ENCODE results near the gene GGPS1. TPM values are rescaled to one million over a fixed set of nuclear protein-coding genes. Genes with fewer than 3 reads are reported as not detected.

The GGPS1 gene
- total RNA-seq, 2 donors from 2014 or later = 13.5 to 33.2 TPM

GRCh38 chr1:235341334-235341733 is 13.0 kb downstream of the GGPS1 start:
- Histone ChIP-seq H3K27ac (no peak overlapping the region), H3K27me3 (replicated peaks; ENCODE audit: insufficient read depth) (no peaks in the 10 kb centered on the region), H3K9me3 (no peaks in the 10 kb centered on the region), H3K4me1 (ENCODE audit: control insufficient read depth in 1 of 2, low read depth in 2 of 2) (peaks cover 0 to 5% of the 10 kb centered on the region in 2 donors), H3K4me3 (no peak overlapping the region), H3K36me3 (peaks cover 22% of the 10 kb centered on the region)
- ATAC-seq (ENCODE audit: insufficient number of reproducible peaks, low FRiP score, low read depth) = no peak
- TF ChIP-seq CTCF (IDR thresholded peaks at IDR 0.05) = no peak
- DNase-seq (ENCODE audit: low spot score) = no peak

- peaks cover 0 to under 1% of the 10 kb centered on the region in 2 donors for H3K4me1 ChIP-seq (ENCODE audit: control insufficient read depth in 1 of 2, low read depth in 2 of 2)
- no peaks in the 10 kb centered on the region for H3K27me3 ChIP-seq (replicated peaks; ENCODE audit: insufficient read depth)
- peaks cover 17% of the 10 kb centered on the region for H3K36me3 ChIP-seq
- no peaks in the 10 kb centered on the region for H3K9me3 ChIP-seq
- H3K27ac ChIP-seq = no peak overlapping the region
- ATAC-seq (ENCODE audit: insufficient number of reproducible peaks, low FRiP score, low read depth) (no peak), DNase-seq (ENCODE audit: low spot score) (no peak)
- TF ChIP-seq CTCF (IDR thresholded peaks at IDR 0.05) = no peak
- H3K4me3 ChIP-seq = no peak overlapping the region
Measured at GRCh38 chr1:235342039-235342438, 13.7 kb downstream of the GGPS1 start.

GRCh38 chr1:235342471-235342870 is 14.1 kb downstream of the GGPS1 start:
- Histone ChIP-seq H3K27ac (no peak overlapping the region), H3K4me1 (ENCODE audit: control insufficient read depth in 1 of 2, low read depth in 2 of 2) (no peaks in the 10 kb centered on the region), H3K4me3 (no peak overlapping the region), H3K36me3 (peaks cover 12% of the 10 kb centered on the region), H3K27me3 (replicated peaks; ENCODE audit: insufficient read depth) (no peaks in the 10 kb centered on the region), H3K9me3 (no peaks in the 10 kb centered on the region)
- TF ChIP-seq CTCF (IDR thresholded peaks at IDR 0.05) = no peak
- ATAC-seq (ENCODE audit: insufficient number of reproducible peaks, low FRiP score, low read depth) (no peak), DNase-seq (ENCODE audit: low spot score) (no peak)

- DNase-seq (ENCODE audit: low spot score) (no peak), ATAC-seq (ENCODE audit: insufficient number of reproducible peaks, low FRiP score, low read depth) (no peak)
- H3K27ac ChIP-seq = no peak overlapping the region
- H3K4me1 ChIP-seq (ENCODE audit: control insufficient read depth in 1 of 2, low read depth in 2 of 2) = no peaks in the 10 kb centered on the region
- H3K36me3 ChIP-seq = peaks cover 11% of the 10 kb centered on the region
- no peaks in the 10 kb centered on the region for H3K27me3 ChIP-seq (replicated peaks; ENCODE audit: insufficient read depth)
- no peak for TF ChIP-seq CTCF (IDR thresholded peaks at IDR 0.05)
- H3K9me3 ChIP-seq = no peaks in the 10 kb centered on the region
- H3K4me3 ChIP-seq = no peak overlapping the region
Measured at GRCh38 chr1:235343726-235344125, 15.4 kb downstream of the GGPS1 start.

GRCh38 chr1:235351441-235351840 is 23.1 kb downstream of the GGPS1 start:
- DNase-seq (ENCODE audit: low spot score) (no peak), ATAC-seq (ENCODE audit: insufficient number of reproducible peaks, low FRiP score, low read depth) (no peak)
- H3K4me1 ChIP-seq (ENCODE audit: control insufficient read depth in 1 of 2, low read depth in 2 of 2) = no peaks in the 10 kb centered on the region
- no peaks in the 10 kb centered on the region for H3K27me3 ChIP-seq (replicated peaks; ENCODE audit: insufficient read depth)
- TF ChIP-seq CTCF (IDR thresholded peaks at IDR 0.05) = no peak
- no peak overlapping the region for H3K27ac ChIP-seq
- no peaks in the 10 kb centered on the region for H3K36me3 ChIP-seq
- H3K4me3 ChIP-seq = no peak overlapping the region
- no peaks in the 10 kb centered on the region for H3K9me3 ChIP-seq
